EH (cell line): ENCODE data around the gene PLAAT3.
A peak's percentile ranks its signal among the peaks of the same experiment; 100 is the strongest.
"Not testable (repeated sequence)": the region's sequence is repeated elsewhere in the genome, so short reads cannot be mapped to it uniquely, and the experiment has no call there.

ENCODE experiments used
- DNase-seq: peaks from one replicate; pipeline ENCODE4 v3.0.0-alpha.2; 2015; ENCODE audit warnings: low read depth

The PLAAT3 gene

GRCh38 chr11:63608353-63609345, 5.6 kb downstream of the PLAAT3 start:
- DNase-seq: peak; percentile 85

DNA sequence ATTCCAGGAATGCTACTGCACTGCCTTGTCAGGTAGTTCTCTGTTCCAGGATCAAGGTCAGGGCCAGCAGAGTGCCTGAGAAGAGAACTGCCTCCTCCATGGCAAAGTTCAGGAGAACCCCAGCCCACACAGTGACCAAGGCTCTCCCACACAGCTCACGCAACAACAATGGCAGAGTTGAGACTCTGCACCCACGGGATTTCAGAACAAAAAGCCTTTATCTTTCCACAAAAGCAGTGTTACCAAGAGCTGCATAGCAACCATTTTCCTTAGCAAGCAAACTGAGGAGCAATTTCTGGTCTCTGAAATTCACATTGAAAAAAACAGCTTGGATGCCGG, 11.1 kb downstream of the PLAAT3 start:
- no peak for DNase-seq

GRCh38 chr11:63602290-63603179, 11.7 kb downstream of the PLAAT3 start:
- DNase-seq: peak; percentile 76

DNA sequence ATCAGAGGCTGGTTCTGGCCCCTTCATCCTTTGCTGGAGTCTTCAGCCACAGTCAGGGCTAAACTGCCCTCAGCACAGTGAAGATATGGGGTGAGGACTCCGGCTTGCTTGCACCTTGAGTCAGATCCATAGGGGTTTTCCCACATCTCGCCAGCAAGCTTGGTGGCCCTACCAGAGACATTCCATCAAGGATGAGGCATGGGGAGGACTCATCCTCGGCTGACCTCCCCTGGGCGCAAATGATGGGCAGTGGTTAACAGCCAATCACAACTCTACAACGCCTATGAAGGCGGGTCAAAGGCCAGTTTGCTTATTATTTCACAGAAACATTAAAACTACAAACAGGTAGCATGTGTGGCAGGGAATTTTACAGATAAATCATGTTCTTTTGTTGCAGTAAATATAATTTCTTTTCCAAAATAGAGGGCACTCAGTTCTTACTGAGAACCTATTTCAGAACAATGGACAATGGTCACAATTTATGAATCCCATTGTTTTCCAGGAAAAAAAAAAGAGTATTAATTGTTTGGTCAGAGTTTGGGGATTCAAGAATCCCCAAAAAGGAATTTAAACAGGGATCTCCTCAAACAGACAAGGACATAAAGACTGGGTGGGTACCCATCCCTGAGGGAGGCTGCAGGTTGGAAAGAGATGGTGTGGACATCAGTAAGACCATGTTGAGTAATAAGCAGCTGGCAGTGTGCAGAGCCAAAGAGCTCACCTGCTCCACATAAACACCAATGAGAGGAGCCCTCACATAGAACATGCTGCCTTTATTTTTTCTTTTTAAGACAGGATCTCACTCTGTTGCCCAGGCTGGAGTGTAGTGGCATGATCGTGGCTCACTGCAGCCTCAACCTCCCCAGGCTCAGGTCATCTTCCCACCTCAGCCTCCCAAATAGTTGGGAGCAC, 14.8 kb downstream of the PLAAT3 start:
- DNase-seq: peak; percentile 92

- DNase-seq: no peak
Observed at GRCh38 chr11:63598556-63598955, 15.7 kb downstream of the PLAAT3 start.

DNA sequence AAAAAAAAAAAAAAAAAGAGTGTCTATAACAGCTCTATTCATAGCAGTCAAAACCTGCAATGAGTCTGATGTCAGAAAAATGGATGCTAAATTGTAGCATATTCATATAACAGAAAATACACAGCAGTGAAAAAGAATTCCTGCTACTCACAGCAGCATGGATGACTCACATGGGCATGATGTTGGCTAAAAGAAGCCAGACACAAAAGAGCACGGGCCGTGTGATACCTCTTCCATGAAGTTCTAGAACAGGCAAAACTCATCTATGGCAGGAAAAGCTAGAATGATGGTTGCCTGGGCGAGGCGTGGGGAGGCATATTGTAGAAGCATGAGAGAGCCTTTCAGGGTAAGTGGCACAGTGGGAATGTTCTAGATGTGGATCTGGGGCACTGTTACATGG, 18.9 kb downstream of the PLAAT3 start:
- peak; percentile 39 for DNase-seq

- DNase-seq: peak; percentile 54
Observed at GRCh38 chr11:63592975-63593395, 21.2 kb downstream of the PLAAT3 start.

DNA sequence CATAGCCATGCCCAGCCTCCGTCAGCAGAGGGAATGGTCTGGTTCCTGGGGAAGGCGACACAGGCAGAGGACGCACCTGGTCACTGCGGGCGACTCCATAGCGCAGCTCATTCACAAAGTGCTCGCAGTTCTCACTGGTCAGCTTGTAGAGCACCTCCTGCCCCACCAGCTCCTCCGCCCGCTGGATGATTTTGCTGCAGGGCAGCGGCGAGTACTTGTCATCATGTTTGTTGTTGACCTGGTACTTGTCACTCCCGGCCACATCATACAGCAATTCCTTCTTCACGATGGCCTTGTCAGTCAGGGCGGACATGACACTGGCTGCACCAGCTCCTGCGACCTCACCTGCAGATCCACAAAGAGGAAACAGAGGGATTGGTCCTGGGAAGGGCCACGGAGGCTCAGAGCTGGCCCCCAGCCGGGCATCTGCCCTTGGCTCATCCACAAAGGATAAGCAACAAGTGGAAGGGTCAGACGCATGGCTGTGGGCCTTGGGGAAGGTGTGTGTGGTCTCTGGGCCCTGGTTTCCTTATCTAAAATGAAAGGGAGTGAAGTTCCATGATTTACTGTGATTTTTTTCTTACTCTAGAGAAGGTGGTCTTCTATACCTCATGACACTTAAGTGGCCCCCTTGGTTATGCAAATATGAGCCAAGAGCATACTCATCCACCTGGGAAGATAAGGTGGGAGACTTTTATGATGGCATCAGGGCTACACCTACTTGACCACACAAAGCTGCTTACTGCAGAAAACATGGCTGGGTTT, 24.0 kb downstream of the PLAAT3 start:
- DNase-seq: no peak

- no peak for DNase-seq
Observed at GRCh38 chr11:63589000-63589399, 25.2 kb downstream of the PLAAT3 start.

DNA sequence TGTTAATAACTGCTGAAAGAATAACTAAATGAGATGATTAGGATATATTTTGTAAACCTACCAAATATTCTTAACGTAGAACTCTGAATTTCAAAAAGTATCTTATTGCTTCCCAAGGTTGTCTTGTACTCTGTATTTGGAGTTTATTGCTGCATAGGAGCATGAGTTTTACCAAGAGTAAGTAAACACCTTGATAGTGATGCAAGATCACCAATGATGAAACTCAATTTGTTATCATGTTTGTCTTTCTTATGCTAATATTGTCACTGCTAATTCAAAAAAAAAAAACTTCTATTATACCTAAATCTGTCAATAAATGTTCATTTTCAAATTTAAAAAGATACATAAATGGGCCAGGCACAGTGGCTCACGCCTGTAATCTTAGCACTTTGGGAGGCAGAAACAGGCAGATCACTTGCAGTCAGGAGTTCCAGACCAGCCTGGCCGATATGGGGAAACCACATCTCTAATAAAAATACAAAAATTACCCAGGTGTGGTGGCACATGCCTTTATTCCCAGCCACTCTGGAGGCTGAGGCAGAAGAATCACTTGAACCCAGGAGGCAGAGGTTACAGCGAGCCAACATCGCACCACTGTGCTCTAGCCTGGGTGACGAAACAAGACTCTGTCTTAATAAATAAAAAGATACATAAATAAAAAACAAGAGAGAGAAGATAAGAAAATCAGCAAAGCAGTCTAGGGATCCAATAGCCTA, 27.6 kb downstream of the PLAAT3 start:
- DNase-seq: no peak

- DNase-seq: no peak
Observed at GRCh38 chr11:63583357-63583677, 30.9 kb downstream of the PLAAT3 start.

- not testable (repeated sequence) for DNase-seq
Observed at GRCh38 chr11:63581224-63581623, 33.0 kb downstream of the PLAAT3 start.

DNA sequence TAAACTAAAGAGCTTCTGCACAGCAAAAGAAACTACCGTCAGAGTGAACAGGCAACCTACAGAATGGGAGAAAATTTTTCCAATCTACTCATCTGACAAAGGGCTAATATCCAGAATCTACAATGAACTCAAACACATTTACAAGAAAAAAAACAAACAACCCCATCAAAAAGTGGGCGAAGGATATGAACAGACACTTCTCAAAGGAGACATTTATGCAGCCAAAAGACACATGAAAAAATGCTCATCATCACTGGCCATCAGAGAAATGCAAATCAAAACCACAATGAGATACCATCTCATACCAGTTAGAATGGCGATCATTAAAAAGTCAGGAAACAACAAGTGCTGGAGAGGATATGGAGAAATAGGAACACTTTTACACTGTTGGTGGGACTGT, 35.4 kb downstream of the PLAAT3 start:
- DNase-seq: not testable (repeated sequence)

DNA sequence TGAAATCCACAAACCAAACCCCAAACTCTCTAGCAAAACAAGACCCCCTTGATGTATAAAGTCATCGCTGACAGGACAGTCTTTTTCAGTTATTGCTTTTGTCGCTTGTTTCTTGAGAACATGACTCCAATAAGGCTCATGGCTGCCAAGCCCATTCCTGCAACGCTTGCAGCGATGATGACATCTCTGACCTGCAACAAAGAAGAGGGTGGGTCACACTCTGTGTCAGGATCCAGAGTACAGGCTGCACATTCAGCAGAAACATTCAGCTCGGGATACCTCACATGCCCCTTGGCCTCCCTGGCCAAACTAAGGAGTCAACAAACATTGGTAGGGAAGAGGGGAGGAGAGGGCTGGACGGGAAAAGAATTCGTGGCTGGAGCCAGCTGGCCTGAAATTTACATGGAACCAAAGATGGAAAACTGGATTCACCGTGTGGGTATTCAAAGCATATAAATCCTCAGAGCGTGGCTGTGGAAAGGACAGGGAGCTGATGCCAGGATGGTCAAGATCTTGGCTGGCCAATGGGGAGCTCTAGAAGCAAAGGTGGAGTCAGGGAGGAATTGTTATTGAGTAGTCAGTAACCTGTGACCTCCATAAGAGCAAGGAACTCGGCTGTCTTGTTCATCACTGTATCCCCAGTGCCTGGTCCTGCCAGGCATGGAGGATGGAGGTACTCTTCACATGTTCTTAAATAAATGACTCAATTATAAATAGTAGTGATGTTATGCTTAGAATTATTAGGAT, 39.2 kb downstream of the PLAAT3 start:
- no peak for DNase-seq

DNA sequence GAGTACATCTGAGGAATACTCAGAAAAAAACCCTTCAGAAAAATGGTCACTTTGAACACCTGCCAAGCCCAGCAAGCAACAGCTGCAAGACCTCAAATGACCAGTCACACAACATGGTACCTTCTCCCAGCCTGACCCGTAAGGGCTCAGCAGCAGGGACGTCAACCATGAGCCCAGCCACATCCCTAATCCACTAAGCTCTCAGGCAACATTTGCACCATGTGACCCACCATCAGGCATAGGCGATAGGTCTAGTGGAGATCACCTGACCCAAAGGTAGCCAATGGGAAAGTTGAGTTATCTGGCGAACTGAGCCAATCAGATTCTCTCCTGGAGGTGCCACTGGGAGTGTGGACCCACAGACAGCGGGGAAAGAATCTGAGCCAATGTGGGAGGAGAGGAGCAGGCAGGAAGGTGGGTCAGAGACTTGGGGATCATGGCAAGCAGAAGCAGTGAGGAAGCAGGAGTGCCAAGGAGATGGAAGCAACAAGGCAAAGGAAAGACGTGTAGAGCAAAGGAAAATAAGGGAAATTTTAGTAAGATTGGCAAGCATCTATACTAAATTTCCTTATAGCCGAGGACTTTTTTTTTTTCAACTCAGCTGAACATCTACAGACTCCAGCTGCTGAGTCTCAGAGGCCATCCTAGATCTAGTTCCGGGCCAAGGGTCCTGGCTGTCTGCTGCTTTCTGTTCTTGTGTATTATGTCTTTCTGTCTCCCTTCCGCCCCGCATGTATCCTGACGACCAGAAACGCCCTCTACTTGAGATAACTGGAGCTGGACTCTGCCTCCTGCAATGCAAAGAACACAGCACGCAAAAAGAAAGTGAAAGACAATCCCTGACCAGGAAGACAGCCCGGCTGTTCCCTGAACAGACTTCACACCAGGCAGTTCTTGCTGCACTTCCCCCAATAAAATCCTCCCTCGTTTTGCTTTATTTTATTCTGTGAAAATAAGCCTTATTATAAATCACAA, 40.1 kb downstream of the PLAAT3 start:
- peak; percentile 78 for DNase-seq

DNA sequence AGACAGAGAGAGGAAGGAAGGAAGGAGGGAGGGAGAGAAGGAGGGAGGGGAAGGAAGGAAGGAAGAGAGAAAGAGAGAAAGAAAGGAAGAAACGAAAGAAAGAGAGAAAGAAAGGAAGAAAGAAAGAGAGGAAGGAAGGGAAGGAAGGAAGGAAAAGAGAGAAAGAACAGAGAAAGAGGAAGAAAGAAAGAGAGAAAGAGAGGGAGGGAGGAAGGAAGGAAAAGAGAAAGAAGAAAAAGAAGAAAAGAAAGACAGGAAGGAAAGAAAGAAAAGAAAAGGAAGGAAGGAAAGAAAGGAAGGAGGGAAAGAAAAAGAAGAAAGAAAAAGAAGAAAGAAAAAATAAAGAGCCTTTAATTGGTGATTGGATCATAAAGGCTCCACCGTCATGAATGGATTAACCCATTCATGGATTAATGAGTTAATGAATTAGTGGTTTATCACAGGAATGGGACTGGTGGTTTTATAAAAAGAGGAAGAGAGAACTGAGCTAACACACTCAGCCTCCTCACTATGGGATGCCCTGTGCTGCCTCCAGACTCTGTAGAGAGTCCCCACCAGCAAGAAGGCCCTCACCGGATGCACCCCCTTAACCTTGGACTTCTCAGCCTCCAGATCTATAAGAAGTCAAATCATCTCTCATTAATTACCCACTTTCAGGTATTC, 42.1 kb downstream of the PLAAT3 start:
- no peak for DNase-seq

DNA sequence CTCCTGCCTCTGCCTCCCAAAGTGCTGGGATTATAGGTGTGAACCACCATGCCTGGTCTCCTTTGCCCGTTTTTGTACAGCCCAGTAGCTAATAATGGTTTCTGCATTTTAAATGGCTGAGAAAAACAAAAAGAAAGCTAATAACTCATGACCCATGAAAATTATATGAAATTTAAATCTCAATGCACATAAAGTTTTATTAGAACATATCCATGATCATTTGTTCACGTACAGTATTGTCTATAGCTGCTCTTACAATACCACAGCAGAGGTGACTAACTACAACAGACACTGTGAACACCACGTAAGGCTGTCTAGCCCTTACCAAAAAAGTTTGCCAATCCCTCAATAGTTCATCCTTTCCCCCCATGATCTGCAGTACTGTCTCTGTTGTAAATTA, 44.7 kb downstream of the PLAAT3 start:
- no peak for DNase-seq
